C4-2B (cell line): Measurements from ENCODE around the gene PODXL.

Experiments used
- H3K27ac ChIP-seq: fragments of 450-650 bp; 2 replicates; pipeline ENCODE4 v1.5.1; 2017
- CTCF ChIP-seq: fragments of 450-650 bp; conservative IDR thresholded peaks from 2 replicates; pipeline ENCODE4 v1.5.1; 2017; ENCODE audit warnings: mild to moderate bottlenecking
- ZFX ChIP-seq: fragments of 450-650 bp; IDR thresholded peaks from 2 replicates; pipeline ENCODE4 v1.6.1; 2017

PODXL gene

GRCh38 chr7:131564640-131565039, 8.2 kb upstream of the PODXL start:
- TF ChIP-seq ZFX (no peak), CTCF (no peak)
- H3K27ac ChIP-seq: no peak overlapping the region

GRCh38 chr7:131563918-131564317, 7.5 kb upstream of the PODXL start:
- TF ChIP-seq ZFX (no peak), CTCF (no peak)
- H3K27ac ChIP-seq: no peak overlapping the region

- no peak for TF ChIP-seq ZFX
- no peak for TF ChIP-seq CTCF
- no peak overlapping the region for H3K27ac ChIP-seq
These were observed 6.5 kb upstream of the PODXL start for GRCh38 chr7:131562941-131563340.

DNA sequence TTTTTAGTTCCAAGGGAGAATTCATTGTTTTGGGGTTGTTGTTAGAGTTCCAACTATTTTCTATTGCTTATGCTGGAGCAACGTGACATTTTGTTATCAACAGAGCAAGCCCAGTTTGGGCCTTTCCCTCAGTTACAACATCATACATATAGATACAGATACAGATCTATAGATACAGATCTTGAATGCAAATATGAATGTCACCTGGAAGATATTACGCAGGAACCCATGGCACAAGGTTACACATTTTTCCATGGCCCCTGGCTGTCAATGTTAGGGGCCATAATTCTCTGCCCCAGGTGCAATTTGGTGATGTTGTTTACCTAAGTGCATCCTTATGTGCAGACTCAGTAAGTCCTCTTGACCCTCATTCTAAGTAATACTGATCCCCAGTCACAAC, 3.6 kb upstream of the PODXL start:
- TF ChIP-seq ZFX (no peak), CTCF (no peak)
- no peak overlapping the region for H3K27ac ChIP-seq

GRCh38 chr7:131557652-131558385, 1.4 kb upstream of the PODXL start:
- TF ChIP-seq CTCF (no peak), ZFX (no peak)
- H3K27ac ChIP-seq: no peak overlapping the region

DNA sequence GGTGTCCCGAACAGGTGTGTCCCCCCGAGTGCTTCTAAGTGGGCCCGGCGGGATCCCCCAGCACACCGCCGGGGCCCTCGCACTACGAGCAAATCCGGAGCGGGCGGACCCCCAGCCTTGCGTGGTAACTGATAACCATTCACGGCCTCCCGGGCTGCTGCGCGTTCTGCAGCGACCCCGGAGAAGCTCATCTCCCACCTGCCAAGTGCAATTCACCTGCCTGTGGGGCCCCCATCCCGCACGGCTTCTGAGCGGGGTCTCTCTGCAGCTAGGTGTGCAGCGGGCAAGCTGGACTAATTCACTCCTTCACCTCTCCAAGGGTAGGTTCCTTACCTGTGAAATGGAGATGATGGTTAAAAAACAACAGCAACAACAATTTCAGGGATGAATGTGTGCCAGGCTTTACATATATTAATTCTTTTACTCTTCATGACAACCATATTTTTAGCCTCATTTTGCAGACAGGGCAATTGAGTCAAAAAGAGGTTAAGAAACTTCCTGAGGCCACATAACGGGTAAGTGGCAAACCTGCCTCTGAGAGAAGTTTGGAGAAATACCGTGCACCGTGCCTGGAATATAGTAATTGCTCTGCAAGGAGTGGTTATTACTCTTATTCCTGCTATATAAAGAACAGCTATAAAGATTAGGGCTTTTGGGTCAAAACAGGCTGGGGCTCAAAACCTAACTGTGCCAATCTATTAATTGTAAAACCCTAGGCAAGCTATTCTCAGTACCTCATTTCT, 652 bp upstream of the PODXL start:
- TF ChIP-seq ZFX (no peak), CTCF (no peak)
- peak overlapping the region; percentile 74 for H3K27ac ChIP-seq

DNA sequence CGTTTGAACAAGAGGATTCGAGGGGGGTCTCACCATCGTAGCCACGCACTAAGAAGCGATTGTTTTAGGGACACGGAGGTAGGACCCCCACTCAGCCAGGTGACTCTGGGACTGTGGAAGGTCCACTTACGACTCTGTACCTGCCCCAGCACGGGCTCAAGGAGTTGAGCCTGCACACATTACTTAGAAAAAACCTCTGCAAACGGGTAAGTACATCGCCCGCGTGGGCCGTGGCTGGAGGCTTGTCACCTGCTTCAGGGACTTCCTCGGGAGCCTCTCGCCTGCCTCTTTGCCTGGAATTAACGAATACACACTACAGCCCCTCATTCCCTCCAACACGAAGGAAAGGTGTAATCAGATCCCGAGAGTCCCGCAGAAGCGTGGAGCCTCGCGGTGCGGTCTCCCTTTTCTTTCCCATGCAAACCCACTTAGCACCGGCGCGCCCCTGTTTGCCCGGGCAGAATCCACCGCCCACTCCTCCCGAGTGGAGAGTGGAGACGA, 826 bp downstream of the PODXL start:
- peak overlapping the region; percentile 74 for H3K27ac ChIP-seq

More for the DNA sequence above, 826 bp downstream of the PODXL start:
- TF ChIP-seq ZFX (no peak), CTCF (no peak)
